Central memory CD8-positive, alpha-beta T cell (primary cell): Measurements from ENCODE around the gene ABHD18.
"Not testable (repeated sequence)": the region's sequence is repeated elsewhere in the genome, so short reads cannot be mapped to it uniquely, and the experiment has no call there.

Experiments
- ATAC-seq: fragments of 150-1000 bp; cut with Tn5 transposase; replicated peaks from 2 replicates; pipeline ENCODE4 v1.10.0; 2022; ENCODE audit warnings: mild to moderate bottlenecking, moderate FRiP score, moderate number of reproducible peaks; ENCODE audit not compliant: poor library complexity, severe bottlenecking; ENCODE audit errors: extremely low read depth
- DNase-seq, 2 donors: peaks; one replicate each; pipeline ENCODE4 v3.0.0; 2021; ENCODE audit warnings: low spot score in 2 of 2
- H3K27ac Mint-ChIP-seq: one replicate; pipeline ENCODE4 v1.8.0; 2022; ENCODE audit warnings: low read depth, mild to moderate bottlenecking, moderate library complexity, mixed read lengths
- H3K27me3 Mint-ChIP-seq: one replicate; pipeline ENCODE4 v1.8.0; 2022; ENCODE audit warnings: mixed read lengths
- H3K36me3 Mint-ChIP-seq: one replicate; pipeline ENCODE4 v1.8.0; 2022; ENCODE audit warnings: mild to moderate bottlenecking, moderate library complexity, mixed read lengths; ENCODE audit not compliant: insufficient read depth
- H3K4me1 Mint-ChIP-seq: one replicate; pipeline ENCODE4 v1.8.0; 2022; ENCODE audit warnings: mixed read lengths
- H3K4me3 Mint-ChIP-seq: one replicate; pipeline ENCODE4 v1.8.0; 2022; ENCODE audit warnings: mild to moderate bottlenecking, moderate library complexity, mixed read lengths
- H3K9me3 Mint-ChIP-seq: one replicate; pipeline ENCODE4 v1.8.0; 2022; ENCODE audit warnings: mixed read lengths

The ABHD18 gene

GRCh38 chr4:127997534-127998388 is 32.6 kb downstream of the ABHD18 start:
- Mint-ChIP-seq H3K27me3 (no peaks in the 10 kb centered on the region), H3K9me3 (no peaks in the 10 kb centered on the region), H3K4me3 (no peak overlapping the region), H3K4me1 (peaks cover 23% of the 10 kb centered on the region), H3K36me3 (peaks cover 11% of the 10 kb centered on the region), H3K27ac (no peak overlapping the region)
- no peak for ATAC-seq
- no peak for DNase-seq

- H3K27ac Mint-ChIP-seq = no peak overlapping the region
- no peak overlapping the region for H3K4me3 Mint-ChIP-seq
- ATAC-seq (no peak), DNase-seq (no peak)
- H3K4me1 Mint-ChIP-seq = peaks cover 2% of the 10 kb centered on the region
- peaks cover 20% of the 10 kb centered on the region for H3K36me3 Mint-ChIP-seq
- no peaks in the 10 kb centered on the region for H3K9me3 Mint-ChIP-seq
- H3K27me3 Mint-ChIP-seq = no peaks in the 10 kb centered on the region
Measured at GRCh38 chr4:128006592-128006991, 41.4 kb downstream of the ABHD18 start.

- Mint-ChIP-seq H3K27me3 (no peaks in the 10 kb centered on the region), H3K36me3 (peaks cover 26% of the 10 kb centered on the region), H3K9me3 (no peaks in the 10 kb centered on the region), H3K4me1 (no peaks in the 10 kb centered on the region), H3K4me3 (no peak overlapping the region), H3K27ac (no peak overlapping the region)
- DNase-seq (no peak), ATAC-seq (no peak)
Measured at GRCh38 chr4:128009428-128009827, 44.2 kb downstream of the ABHD18 start.

GRCh38 chr4:128025319-128025718 is 60.1 kb downstream of the ABHD18 start:
- ATAC-seq (no peak), DNase-seq (no peak)
- Mint-ChIP-seq H3K36me3 (peaks cover 41% of the 10 kb centered on the region), H3K27ac (no peak overlapping the region), H3K27me3 (no peaks in the 10 kb centered on the region), H3K4me1 (no peaks in the 10 kb centered on the region), H3K4me3 (no peak overlapping the region), H3K9me3 (no peaks in the 10 kb centered on the region)

GRCh38 chr4:128029907-128030306 is 64.7 kb downstream of the ABHD18 start:
- Mint-ChIP-seq H3K9me3 (no peaks in the 10 kb centered on the region), H3K4me1 (no peaks in the 10 kb centered on the region), H3K36me3 (peaks cover 16% of the 10 kb centered on the region), H3K4me3 (no peak overlapping the region), H3K27me3 (no peaks in the 10 kb centered on the region), H3K27ac (no peak overlapping the region)
- DNase-seq (no peak), ATAC-seq (no peak)

GRCh38 chr4:128031756-128032384 is 66.7 kb downstream of the ABHD18 start:
- H3K27ac Mint-ChIP-seq = no peak overlapping the region

GRCh38 chr4:128039568-128039967 is 74.4 kb downstream of the ABHD18 start:
- no peaks in the 10 kb centered on the region for H3K4me1 Mint-ChIP-seq

More at GRCh38 chr4:128031756-128032384, 66.7 kb downstream of the ABHD18 start:
- Mint-ChIP-seq H3K27me3 (no peaks in the 10 kb centered on the region), H3K9me3 (no peaks in the 10 kb centered on the region), H3K4me1 (no peaks in the 10 kb centered on the region), H3K36me3 (peaks cover 16% of the 10 kb centered on the region), H3K4me3 (no peak overlapping the region)
- no peak for ATAC-seq
- DNase-seq = no peak

GRCh38 chr4:128047019-128047418 is 81.8 kb downstream of the ABHD18 start:
- H3K9me3 Mint-ChIP-seq, ATAC-seq, H3K4me3 Mint-ChIP-seq, H3K4me1 Mint-ChIP-seq, H3K27me3 Mint-ChIP-seq, H3K36me3 Mint-ChIP-seq, H3K27ac Mint-ChIP-seq, DNase-seq: not testable (repeated sequence)

More at GRCh38 chr4:128039568-128039967, 74.4 kb downstream of the ABHD18 start:
- DNase-seq (no peak), ATAC-seq (no peak)
- H3K27ac Mint-ChIP-seq = no peak overlapping the region
- no peaks in the 10 kb centered on the region for H3K9me3 Mint-ChIP-seq
- no peak overlapping the region for H3K4me3 Mint-ChIP-seq
- H3K27me3 Mint-ChIP-seq = no peaks in the 10 kb centered on the region
- H3K36me3 Mint-ChIP-seq = peaks cover 4% of the 10 kb centered on the region

- not testable (repeated sequence) for H3K4me1 Mint-ChIP-seq, H3K27me3 Mint-ChIP-seq, ATAC-seq, H3K9me3 Mint-ChIP-seq, H3K36me3 Mint-ChIP-seq, H3K4me3 Mint-ChIP-seq, DNase-seq, H3K27ac Mint-ChIP-seq
Measured at GRCh38 chr4:128047514-128047913, 82.3 kb downstream of the ABHD18 start.

- not testable (repeated sequence) for H3K4me1 Mint-ChIP-seq, ATAC-seq, H3K9me3 Mint-ChIP-seq, H3K4me3 Mint-ChIP-seq, DNase-seq, H3K27me3 Mint-ChIP-seq, H3K36me3 Mint-ChIP-seq, H3K27ac Mint-ChIP-seq
Measured at GRCh38 chr4:128051229-128051628, 86.0 kb downstream of the ABHD18 start.

- not testable (repeated sequence) for ATAC-seq, H3K27ac Mint-ChIP-seq, H3K9me3 Mint-ChIP-seq
Measured at GRCh38 chr4:128054907-128055306, 89.7 kb downstream of the ABHD18 start.

GRCh38 chr4:128055441-128056206 is 90.4 kb downstream of the ABHD18 start:
- ATAC-seq, H3K9me3 Mint-ChIP-seq, H3K36me3 Mint-ChIP-seq, DNase-seq, H3K4me1 Mint-ChIP-seq, H3K27ac Mint-ChIP-seq, H3K27me3 Mint-ChIP-seq, H3K4me3 Mint-ChIP-seq: not testable (repeated sequence)

More at GRCh38 chr4:128054907-128055306, 89.7 kb downstream of the ABHD18 start:
- not testable (repeated sequence) for H3K36me3 Mint-ChIP-seq, H3K27me3 Mint-ChIP-seq, H3K4me1 Mint-ChIP-seq, H3K4me3 Mint-ChIP-seq, DNase-seq
